Colonic mucosa (tissue), 4 donors: ENCODE results near the gene SLC25A5. TPM values are rescaled to one million over a fixed set of nuclear protein-coding genes. Genes with fewer than 3 reads are reported as not detected.

Experiments used
- DNase-seq: peaks from one replicate; pipeline ENCODE4 v3.0.0-alpha.2; 2020
- H3K27ac ChIP-seq: fragments of 200-600 bp; one replicate; pipeline ENCODE4 v1.8.0; 2021
- H3K27me3 ChIP-seq: fragments of 200-600 bp; one replicate; pipeline ENCODE4 v1.8.0; 2021
- H3K36me3 ChIP-seq: fragments of 200-600 bp; one replicate; pipeline ENCODE4 v1.8.0; 2021
- H3K4me1 ChIP-seq: fragments of 200-600 bp; one replicate; pipeline ENCODE4 v1.8.0; 2021; ENCODE audit warnings: mild to moderate bottlenecking
- H3K4me3 ChIP-seq: fragments of 200-600 bp; one replicate; pipeline ENCODE4 v1.8.0; 2021
- H3K9ac ChIP-seq, 2 donors: one replicate each; pipeline ENCODE4 v1.7.0; 2013; ENCODE audit warnings: control low read depth in 2 of 2, low read depth in 2 of 2, low read length in 2 of 2
- H3K9me3 ChIP-seq: fragments of 200-600 bp; one replicate; pipeline ENCODE4 v1.8.0; 2021
- CTCF ChIP-seq: fragments of 200-600 bp; IDR thresholded peaks from one replicate; pipeline ENCODE4 v1.8.0; 2022; ENCODE audit warnings: antibody characterized with exemption, mild to moderate bottlenecking
- intact Hi-C: fragments of 100-400 bp; cut with DNase I; formaldehyde crosslinking; loops from one replicate; pipeline ENCODE4 v1.14.1; 2022
- total RNA-seq, 2 donors: library from RNA; stranded (reverse); fragmentation: NEBNext Ultra II Directional in 1 of 2; extraction: Animal tissue kit (Norgen Biotek cat#: 25700) in 1 of 2; gene quantifications; one replicate each; pipeline ENCODE4 v1.2.1, GENCODE V29; 2021
- donor health status: healthy.
- donor health status: DM: no; HTN: no; CAD: no.
- donor health status: DM: no; HTN: no; CAD: no.

The SLC25A5 gene
- total RNA-seq, 2 donors from 2014 or later: 1,091 to 1,162 TPM

GRCh38 chrX:119512146-119512800 is 44.0 kb downstream of the SLC25A5 start:
- no peaks in the 10 kb centered on the region for H3K27me3 ChIP-seq
- H3K4me3 ChIP-seq: no peak overlapping the region
- no peak overlapping the region for H3K9ac ChIP-seq
- no peaks in the 10 kb centered on the region for H3K9me3 ChIP-seq
- H3K36me3 ChIP-seq: no peaks in the 10 kb centered on the region
- peak; percentile 53 for TF ChIP-seq CTCF
- peak overlapping the region; percentile 28 for H3K27ac ChIP-seq
- DNase-seq: peak; percentile 71
- intact Hi-C loops: loop anchor here (10.0 kb wide), 2 partner anchors 223 to 373 kb away; no protein-coding TSS in a partner anchor
- no peaks in the 10 kb centered on the region for H3K4me1 ChIP-seq

DNA sequence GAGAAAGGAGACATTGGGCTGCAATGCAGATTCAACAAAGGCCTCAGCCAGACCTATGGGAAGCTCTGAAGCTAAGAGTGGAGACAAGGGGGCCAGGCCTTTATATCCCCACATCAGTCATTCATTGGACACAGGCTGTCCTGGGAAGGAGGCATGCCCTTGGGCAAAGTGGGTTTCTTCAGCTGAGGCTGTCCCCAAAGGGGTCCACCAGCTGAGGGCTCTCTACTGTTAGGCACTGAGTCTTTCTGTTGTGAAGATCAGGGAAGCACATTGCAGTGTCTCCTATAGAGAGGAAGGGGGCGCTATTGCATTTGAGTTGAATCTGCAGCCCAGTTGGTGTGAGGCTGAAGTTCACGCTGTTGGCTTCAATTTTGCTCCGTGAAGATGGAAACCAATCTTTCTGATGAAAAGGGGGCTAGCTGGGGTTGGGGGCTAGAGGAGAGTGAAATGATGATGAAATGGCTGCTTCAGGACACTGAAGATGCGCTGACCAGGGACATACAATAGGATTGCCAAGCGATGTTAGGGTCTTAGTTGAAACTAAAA is 48.0 kb downstream of the SLC25A5 start:
- no peaks in the 10 kb centered on the region for H3K27me3 ChIP-seq
- H3K36me3 ChIP-seq: no peaks in the 10 kb centered on the region
- H3K27ac ChIP-seq: no peak overlapping the region
- no peaks in the 10 kb centered on the region for H3K9me3 ChIP-seq
- H3K4me1 ChIP-seq: no peaks in the 10 kb centered on the region
- intact Hi-C loops: loop anchor here (10.0 kb wide), 2 partner anchors 219 to 369 kb away; no protein-coding TSS in a partner anchor
- H3K4me3 ChIP-seq: no peak overlapping the region
- peak; percentile 40 for DNase-seq
- H3K9ac ChIP-seq: no peak overlapping the region
- peak; percentile 79 for TF ChIP-seq CTCF

DNA sequence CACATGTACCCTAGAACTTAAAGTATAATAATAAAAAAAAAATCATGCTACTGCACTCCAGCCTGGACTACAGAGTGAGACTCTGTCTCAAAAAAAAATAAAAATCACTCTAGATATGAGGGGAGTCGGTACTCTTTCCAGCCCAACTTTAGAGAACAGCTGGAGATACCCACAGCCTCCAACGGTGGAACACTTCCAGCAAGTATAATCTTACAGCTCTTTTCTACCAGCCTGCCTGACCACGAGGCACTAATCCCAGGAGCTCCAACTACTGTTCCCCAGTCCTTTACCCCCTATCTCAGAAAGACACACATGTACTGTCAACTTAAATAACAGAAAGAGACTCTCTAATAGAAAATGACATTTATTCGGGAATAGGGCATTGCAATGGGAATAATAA is 50.1 kb downstream of the SLC25A5 start:
- Histone ChIP-seq H3K36me3 (no peaks in the 10 kb centered on the region), H3K27me3 (no peaks in the 10 kb centered on the region), H3K4me3 (no peak overlapping the region), H3K9ac (no peak overlapping the region), H3K4me1 (no peaks in the 10 kb centered on the region), H3K27ac (no peak overlapping the region), H3K9me3 (no peaks in the 10 kb centered on the region)
- intact Hi-C loops: loop anchor here (10.0 kb wide), 2 partner anchors 216 to 366 kb away; no protein-coding TSS in a partner anchor
- no peak for DNase-seq
- TF ChIP-seq CTCF: no peak

Other genes with a start within 250 kb of the SLC25A5 start
- gene PGRMC1, start 232.2 kb upstream of the SLC25A5 start, total RNA-seq: 100 to 1,000 TPM; 105 to 132 TPM
- gene SLC25A43, start 69.1 kb upstream of the SLC25A5 start, total RNA-seq: 10 to 100 TPM; 19.1 to 26.8 TPM
- gene STEEP1, start 97.0 kb downstream of the SLC25A5 start, total RNA-seq: 10 to 100 TPM; 18.8 to 19.2 TPM
- 10 to 100 TPM; 57.6 to 81.0 TPM for gene UBE2A, start 106.1 kb downstream of the SLC25A5 start, total RNA-seq
- 1 to 10 TPM; 6.0 to 8.9 TPM for gene NKRF, start 138.0 kb downstream of the SLC25A5 start, total RNA-seq
- 10 to 100 TPM in 1 of 2 donors, 1 to 10 TPM in 1; 9.4 to 21.2 TPM for gene SEPTIN6, start 224.7 kb downstream of the SLC25A5 start, total RNA-seq